Erythroblast (primary cell): Measurements from ENCODE around the gene MISP3.

Experiments used
- GATA1 ChIP-seq: IDR thresholded peaks from 2 replicates; pipeline ENCODE4 v1.6.1; 2011; ENCODE audit warnings: low read depth, mild to moderate bottlenecking, control low read depth, low read length, moderate library complexity
- POLR2A ChIP-seq: IDR thresholded peaks from 2 replicates; pipeline ENCODE4 v1.6.1; 2011; ENCODE audit warnings: mild to moderate bottlenecking, low read length

DNA sequence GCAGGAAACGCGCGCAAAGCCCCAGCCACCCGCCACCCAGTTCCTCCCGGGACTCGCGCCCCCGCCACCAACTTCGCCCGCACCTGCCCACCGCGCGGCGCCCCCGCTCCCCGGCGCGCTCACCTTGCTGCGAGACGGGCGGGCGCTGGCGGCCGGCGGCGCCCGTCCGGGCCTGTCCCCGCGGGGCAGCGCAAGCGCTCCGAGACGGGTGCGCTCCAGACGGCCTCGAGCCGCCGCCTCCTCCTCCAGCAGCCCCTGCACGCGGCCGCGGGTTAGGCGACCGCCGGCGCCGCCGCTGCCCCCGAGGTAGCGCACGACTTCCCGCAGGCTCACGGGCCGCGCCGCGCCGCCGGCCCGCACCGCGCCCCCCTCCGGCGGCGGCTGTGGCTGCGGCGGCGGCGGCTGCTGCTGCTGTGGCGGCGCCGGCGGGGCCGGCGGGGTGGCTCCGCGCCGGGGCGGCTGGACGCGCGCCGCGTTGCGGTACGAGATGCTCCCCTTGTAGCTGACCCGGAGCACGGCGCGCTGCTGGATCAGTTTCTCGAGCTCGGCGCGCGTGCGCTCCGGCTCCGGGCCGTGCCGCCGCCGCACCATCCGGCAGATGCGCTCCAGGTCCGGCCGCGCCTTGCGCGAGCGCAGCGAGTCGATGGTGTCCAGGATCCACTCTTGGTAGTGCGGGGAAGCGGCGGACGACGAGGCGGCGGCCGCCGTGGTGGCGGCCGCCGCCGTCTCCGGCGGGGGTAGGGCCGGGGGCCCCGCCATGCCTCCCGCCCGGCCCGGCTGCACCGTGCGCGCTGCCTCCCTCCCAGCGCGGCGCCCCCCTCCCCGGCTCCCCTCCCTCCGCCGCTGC is 17.3 kb downstream of the MISP3 start:
- TF ChIP-seq POLR2A (no peak), GATA1 (no peak)
